Omental fat pad (tissue), 4 donors: Measurements from ENCODE around the gene STAT4. TPM values are rescaled to one million over a fixed set of nuclear protein-coding genes. Genes with fewer than 3 reads are reported as not detected.

Experiments
- ATAC-seq: fragments of 150-250 bp; one replicate; pipeline ENCODE4 v1.9.1; 2016; ENCODE audit warnings: mild to moderate bottlenecking, moderate library complexity; ENCODE audit not compliant: low FRiP score
- DNase-seq: peaks from one replicate; pipeline ENCODE4 v3.0.0-alpha.2; 2019; ENCODE audit warnings: low spot score
- total RNA-seq, 4 donors: library from RNA; depleted of rRNA; stranded (reverse); fragments of >200 nt; gene quantifications; one replicate each; pipeline ENCODE4 v1.1.0, GENCODE V29; 2016
- TF ChIP-seq, protein P1 (sequence below), 3 donors: fragments of 450-650 bp; IDR thresholded peaks; one replicate each; pipeline ENCODE4 v1.5.1; 2016 to 2017; ENCODE audit warnings: antibody characterized with exemption in 3 of 3, mild to moderate bottlenecking in 3 of 3, moderate library complexity in 2 of 3

The STAT4 gene
- total RNA-seq, 4 donors from 2014 or later = 4.6 to 29.4 (median 10.5) TPM

DNA sequence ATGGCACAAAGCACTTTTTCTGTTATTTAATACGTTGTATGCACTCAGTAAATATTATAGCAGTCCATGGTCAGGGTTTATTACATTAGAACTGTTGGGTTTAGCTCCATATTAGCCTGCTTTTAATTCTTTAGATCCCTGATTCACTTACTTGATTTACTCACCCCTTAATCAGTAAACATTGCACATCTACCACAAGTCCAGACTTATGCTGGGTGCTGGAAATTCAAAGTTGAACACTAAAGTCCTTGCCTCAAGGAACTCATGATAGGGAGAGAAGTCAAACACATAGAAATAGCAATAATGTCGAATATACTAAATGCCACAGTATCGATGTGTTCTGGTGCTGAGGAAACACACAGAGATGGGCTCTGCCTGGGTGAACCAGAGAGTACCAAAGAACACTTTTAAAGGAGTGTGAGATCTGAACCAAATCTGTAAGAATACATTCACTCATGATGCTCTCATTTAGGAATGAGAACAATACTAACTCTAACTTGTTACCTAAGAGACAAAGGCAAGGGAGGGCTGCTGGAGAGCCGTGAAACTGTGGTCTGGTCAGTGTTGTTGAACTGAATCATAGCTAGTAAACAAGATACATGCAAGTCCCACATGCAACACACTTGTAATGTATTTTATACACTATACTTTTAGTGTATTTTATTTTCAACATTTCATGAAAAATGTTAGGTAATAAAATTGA lies 4.9 kb downstream of the STAT4 start:
- DNase-seq (no peak), ATAC-seq (no peak)
- TF ChIP-seq, protein P1, sequence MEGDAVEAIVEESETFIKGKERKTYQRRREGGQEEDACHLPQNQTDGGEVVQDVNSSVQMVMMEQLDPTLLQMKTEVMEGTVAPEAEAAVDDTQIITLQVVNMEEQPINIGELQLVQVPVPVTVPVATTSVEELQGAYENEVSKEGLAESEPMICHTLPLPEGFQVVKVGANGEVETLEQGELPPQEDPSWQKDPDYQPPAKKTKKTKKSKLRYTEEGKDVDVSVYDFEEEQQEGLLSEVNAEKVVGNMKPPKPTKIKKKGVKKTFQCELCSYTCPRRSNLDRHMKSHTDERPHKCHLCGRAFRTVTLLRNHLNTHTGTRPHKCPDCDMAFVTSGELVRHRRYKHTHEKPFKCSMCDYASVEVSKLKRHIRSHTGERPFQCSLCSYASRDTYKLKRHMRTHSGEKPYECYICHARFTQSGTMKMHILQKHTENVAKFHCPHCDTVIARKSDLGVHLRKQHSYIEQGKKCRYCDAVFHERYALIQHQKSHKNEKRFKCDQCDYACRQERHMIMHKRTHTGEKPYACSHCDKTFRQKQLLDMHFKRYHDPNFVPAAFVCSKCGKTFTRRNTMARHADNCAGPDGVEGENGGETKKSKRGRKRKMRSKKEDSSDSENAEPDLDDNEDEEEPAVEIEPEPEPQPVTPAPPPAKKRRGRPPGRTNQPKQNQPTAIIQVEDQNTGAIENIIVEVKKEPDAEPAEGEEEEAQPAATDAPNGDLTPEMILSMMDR (IDR thresholded peaks at IDR 0.05) = no peak

DNA sequence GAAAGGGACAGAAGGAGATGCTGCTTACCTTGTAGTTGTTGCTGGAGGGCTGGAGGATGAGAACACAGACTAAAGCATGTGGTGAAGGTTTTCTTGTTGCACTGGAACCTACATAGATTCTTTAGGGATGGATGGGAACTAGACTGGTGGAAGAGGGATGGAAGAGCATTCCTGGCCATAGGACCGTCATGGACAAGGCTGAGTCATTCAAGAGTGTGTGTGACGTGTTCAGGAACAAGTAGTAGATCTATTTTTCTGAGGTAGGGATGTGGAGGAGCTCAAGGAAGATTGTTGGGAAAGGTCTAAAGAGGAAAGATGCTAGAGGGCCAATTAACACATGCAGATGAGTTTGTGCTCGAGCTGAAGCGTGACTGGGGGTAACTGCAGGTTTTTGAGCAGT lies 6.6 kb downstream of the STAT4 start:
- TF ChIP-seq, protein P1 (IDR thresholded peaks at IDR 0.05) = no peak
- ATAC-seq (no peak), DNase-seq (no peak)

DNA sequence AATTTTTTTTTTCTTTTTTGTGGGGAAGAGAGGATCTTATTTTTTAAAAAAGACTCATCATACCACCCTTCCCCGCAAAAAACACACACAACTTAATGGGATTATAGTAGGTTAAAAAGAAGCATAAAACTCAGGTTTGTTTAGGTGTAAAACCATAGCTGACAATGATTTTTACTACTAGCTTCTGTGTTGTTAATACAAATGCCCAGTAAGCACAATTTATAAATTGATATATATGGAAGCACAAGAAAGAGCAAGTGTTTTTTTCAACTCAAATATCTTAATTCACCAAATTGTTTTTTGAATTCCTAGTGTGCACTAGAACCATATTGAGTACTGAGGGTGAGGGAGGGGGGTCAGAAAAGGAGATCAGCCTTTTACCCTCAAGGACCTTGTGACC lies 7.0 kb downstream of the STAT4 start:
- DNase-seq (no peak), ATAC-seq (no peak)
- TF ChIP-seq, protein P1 (IDR thresholded peaks at IDR 0.05) = no peak

DNA sequence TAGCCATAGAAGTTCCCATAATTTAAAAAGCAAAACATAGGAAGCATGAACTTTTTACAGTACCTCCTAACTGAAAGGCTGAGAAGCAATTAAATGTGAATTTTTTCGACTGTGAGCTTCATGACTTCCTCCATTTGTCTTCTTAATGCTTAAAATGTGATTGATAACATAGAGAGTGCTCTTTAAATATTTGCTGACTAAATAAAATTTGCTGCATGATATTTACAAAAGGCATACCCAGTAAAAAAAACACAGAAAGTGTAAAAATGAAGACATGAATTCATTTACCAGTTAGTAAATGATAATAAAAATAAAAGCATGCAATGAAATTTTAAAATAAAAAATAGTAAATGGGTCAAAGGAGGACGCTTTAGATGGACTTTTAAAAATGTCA lies 21.9 kb downstream of the STAT4 start:
- TF ChIP-seq, protein P1 (IDR thresholded peaks at IDR 0.05) = no peak
- ATAC-seq (no peak), DNase-seq (no peak)

DNA sequence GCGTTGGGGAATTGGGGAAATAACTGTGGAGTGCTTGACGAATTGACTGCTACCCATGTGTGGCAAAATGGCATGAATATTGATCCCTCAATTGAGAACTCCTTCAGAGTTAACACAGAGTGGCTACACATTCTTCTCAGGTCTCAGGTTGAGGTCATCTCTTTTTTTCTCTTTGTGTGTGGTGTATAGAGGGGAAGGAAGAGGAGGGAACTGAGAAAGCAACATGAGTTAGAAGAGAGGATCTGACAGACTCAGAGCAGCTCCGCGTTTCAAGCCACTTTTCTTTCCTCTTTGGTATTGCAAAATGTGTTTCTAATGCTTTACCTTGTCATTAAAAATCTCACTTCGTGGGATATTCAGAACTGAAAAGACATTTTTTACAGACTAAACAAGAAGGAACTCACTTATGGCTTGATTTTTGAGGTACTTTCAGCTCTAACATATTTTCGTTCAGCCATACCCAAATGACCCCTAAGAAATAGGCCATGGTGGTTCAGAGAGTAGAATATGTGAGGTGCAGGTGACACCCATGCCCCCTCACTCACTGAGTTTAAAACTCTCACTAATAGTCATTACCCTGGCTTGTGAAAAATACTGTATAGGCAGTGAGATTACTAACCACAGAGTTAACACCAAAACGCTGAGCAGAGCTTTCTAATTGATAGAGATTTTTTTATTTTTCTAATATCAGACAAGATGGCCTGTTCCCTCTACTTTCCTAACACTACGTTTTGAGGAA lies 22.5 kb downstream of the STAT4 start:
- ATAC-seq (no peak), DNase-seq (no peak)

DNA sequence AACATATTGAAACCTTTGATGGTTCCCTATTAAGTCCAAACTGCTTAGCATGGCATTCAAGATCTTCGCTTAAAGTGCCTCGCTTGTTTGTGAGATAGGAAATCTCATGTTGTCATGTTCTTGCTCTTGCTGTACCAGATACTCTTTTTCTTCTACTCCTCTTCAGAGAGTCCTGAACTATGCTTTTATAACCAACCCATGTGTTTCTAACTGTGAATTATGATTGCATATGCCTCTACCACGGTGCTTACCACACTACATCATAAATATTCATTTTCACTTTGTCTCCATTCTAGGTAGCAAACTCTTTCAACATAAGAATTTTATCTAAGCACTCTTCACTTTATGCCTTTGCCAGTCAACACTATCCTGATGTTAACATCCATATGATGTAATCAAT lies 23.6 kb downstream of the STAT4 start:
- TF ChIP-seq, protein P1 (IDR thresholded peaks at IDR 0.05) = no peak
- no peak for ATAC-seq
- no peak for DNase-seq

More for the DNA sequence above, 22.5 kb downstream of the STAT4 start:
- TF ChIP-seq, protein P1 (IDR thresholded peaks at IDR 0.05) = no peak
